GM21390 (cell line): ENCODE measurements around the gene MAOB.
"Not testable (repeated sequence)": the region's sequence is repeated elsewhere in the genome, so short reads cannot be mapped to it uniquely, and the experiment has no call there.

Experiments
- ATAC-seq: cut with Tn5 transposase; IDR thresholded peaks from one replicate; pipeline ENCODE4 v1.9.1; 2021; ENCODE audit not compliant: unreplicated experiment

Gene MAOB

GRCh38 chrX:43758044-43758443 lies 124.2 kb downstream of the MAOB start:
- ATAC-seq, result no peak

- ATAC-seq, result no peak
These were observed 126.2 kb downstream of the MAOB start for GRCh38 chrX:43756076-43756475.

- no peak for ATAC-seq
These were observed 128.6 kb downstream of the MAOB start for GRCh38 chrX:43753637-43754036.

- ATAC-seq, result no peak
These were observed 132.0 kb downstream of the MAOB start for GRCh38 chrX:43750248-43750676.

GRCh38 chrX:43747476-43747875 lies 134.8 kb downstream of the MAOB start:
- no peak for ATAC-seq

GRCh38 chrX:43745938-43746721 lies 136.1 kb downstream of the MAOB start:
- no peak for ATAC-seq

- ATAC-seq, result no peak
These were observed 138.0 kb downstream of the MAOB start for GRCh38 chrX:43744284-43744683.

GRCh38 chrX:43743100-43743822 lies 139.0 kb downstream of the MAOB start:
- ATAC-seq, result no peak

- no peak for ATAC-seq
These were observed 140.2 kb downstream of the MAOB start for GRCh38 chrX:43741843-43742573.

GRCh38 chrX:43735957-43736356 lies 146.3 kb downstream of the MAOB start:
- ATAC-seq, result no peak

GRCh38 chrX:43735534-43735933 lies 146.7 kb downstream of the MAOB start:
- ATAC-seq, result no peak

- no peak for ATAC-seq
These were observed 147.8 kb downstream of the MAOB start for GRCh38 chrX:43734444-43734843.

- ATAC-seq, result no peak
These were observed 148.6 kb downstream of the MAOB start for GRCh38 chrX:43733699-43734098.

- ATAC-seq, result no peak
These were observed 151.2 kb downstream of the MAOB start for GRCh38 chrX:43731086-43731485.

GRCh38 chrX:43728966-43729365 lies 153.3 kb downstream of the MAOB start:
- no peak for ATAC-seq

GRCh38 chrX:43728002-43728401 lies 154.2 kb downstream of the MAOB start:
- no peak for ATAC-seq

GRCh38 chrX:43727254-43727653 lies 155.0 kb downstream of the MAOB start:
- ATAC-seq, result not testable (repeated sequence)

- ATAC-seq, result not testable (repeated sequence)
These were observed 157.0 kb downstream of the MAOB start for GRCh38 chrX:43725227-43725626.

GRCh38 chrX:43720961-43721360 lies 161.3 kb downstream of the MAOB start:
- no peak for ATAC-seq

GRCh38 chrX:43720082-43720481 lies 162.2 kb downstream of the MAOB start:
- no peak for ATAC-seq

- no peak for ATAC-seq
These were observed 163.3 kb downstream of the MAOB start for GRCh38 chrX:43718956-43719355.

- ATAC-seq, result no peak
These were observed 163.7 kb downstream of the MAOB start for GRCh38 chrX:43718546-43718945.
